HEK293 (cell line): ENCODE results near the gene MRPS9.

ENCODE experiments used
- CTCF ChIP-seq: fragments of 450-650 bp; formaldehyde crosslinking; IDR thresholded peaks from 2 replicates; pipeline ENCODE4 v1.5.1; 2016; ENCODE audit warnings: missing biosample characterization, missing genetic modification characterization
- GFI1B ChIP-seq: fragments of 450-650 bp; formaldehyde crosslinking; IDR thresholded peaks from 2 replicates; pipeline ENCODE4 v1.5.1; 2016; ENCODE audit warnings: missing biosample characterization, missing genetic modification characterization
- PBX3 ChIP-seq: sonication (generic); formaldehyde crosslinking; IDR thresholded peaks from 2 replicates; pipeline ENCODE4 v1.8.1; 2022; ENCODE audit warnings: mild to moderate bottlenecking, moderate library complexity, missing genetic modification reagents
- PRDM4 ChIP-seq: fragments of 450-650 bp; formaldehyde crosslinking; IDR thresholded peaks from 2 replicates; pipeline ENCODE4 v1.5.1; 2017; ENCODE audit warnings: missing biosample characterization, missing genetic modification characterization
- TSHZ1 ChIP-seq: fragments of 450-650 bp; formaldehyde crosslinking; IDR thresholded peaks from 2 replicates; pipeline ENCODE4 v1.5.1; 2016; ENCODE audit warnings: missing biosample characterization, missing genetic modification characterization, borderline replicate concordance
- YY1 ChIP-seq: fragments of 450-650 bp; formaldehyde crosslinking; IDR thresholded peaks from 2 replicates; pipeline ENCODE4 v1.5.1; 2018; ENCODE audit warnings: missing biosample characterization, missing genetic modification characterization
- ZFP69B ChIP-seq: fragments of 450-650 bp; formaldehyde crosslinking; IDR thresholded peaks from 2 replicates; pipeline ENCODE4 v1.5.1; 2016; ENCODE audit warnings: missing biosample characterization, missing genetic modification characterization
- ZNF138 ChIP-seq: fragments of 450-650 bp; formaldehyde crosslinking; IDR thresholded peaks from 2 replicates; pipeline ENCODE4 v1.5.1; 2016; ENCODE audit warnings: missing biosample characterization, missing genetic modification characterization, borderline replicate concordance
- ZNF501 ChIP-seq: fragments of 450-650 bp; formaldehyde crosslinking; IDR thresholded peaks from 2 replicates; pipeline ENCODE4 v1.5.1; 2016; ENCODE audit warnings: missing biosample characterization, missing genetic modification characterization
- ZNF791 ChIP-seq: fragments of 450-650 bp; formaldehyde crosslinking; IDR thresholded peaks from 2 replicates; pipeline ENCODE4 v1.5.1; 2016; ENCODE audit warnings: missing biosample characterization, missing genetic modification characterization
- ZSCAN18 ChIP-seq: fragments of 450-650 bp; formaldehyde crosslinking; IDR thresholded peaks from 2 replicates; pipeline ENCODE4 v1.5.1; 2016; ENCODE audit warnings: missing biosample characterization, missing genetic modification characterization

GRCh38 chr2:105130546-105130945 is 92.7 kb downstream of the MRPS9 start:
- TF ChIP-seq ZFP69B (no peak), PRDM4 (no peak), CTCF (no peak), ZNF501 (no peak), ZNF791 (tag by site-specific recombination) (no peak), ZSCAN18 (tag by site-specific recombination) (no peak), PBX3 (no peak), TSHZ1 (tag by site-specific recombination) (no peak), GFI1B (no peak), YY1 (no peak), ZNF138 (tag by site-specific recombination) (no peak)
